Activated CD8-positive, alpha-beta memory T cell treated with anti-CD3 and anti-CD28 coated beads, Interleukin-2, amount 50 U/mL, for 24 hours (primary cell): Measurements from ENCODE around the gene STXBP2.

Experiments
- DNase-seq: peaks from one replicate; pipeline ENCODE4 v3.0.0-alpha.2; 2020; ENCODE audit errors: extremely low read depth

The STXBP2 gene

GRCh38 chr19:7679771-7680605 lies 43.1 kb downstream of the STXBP2 start:
- no peak for DNase-seq

GRCh38 chr19:7680606-7681339 lies 43.9 kb downstream of the STXBP2 start, which contains the start of gene TRAPPC5:
Gene TRAPPC5, plus strand, starts transcription at chr19:7680833. Its CDS starts 1,421 bp downstream, at chr19:7682254.
- peak; percentile 39 for DNase-seq

GRCh38 chr19:7681340-7682174 lies 44.6 kb downstream of the STXBP2 start:
- DNase-seq = peak; percentile 64

- no peak for DNase-seq
These were observed 45.4 kb downstream of the STXBP2 start for GRCh38 chr19:7682175-7682855.

GRCh38 chr19:7685546-7686445 lies 48.9 kb downstream of the STXBP2 start:
- DNase-seq = no peak

- DNase-seq = no peak
These were observed 50.3 kb downstream of the STXBP2 start for GRCh38 chr19:7687177-7687576.

- DNase-seq = no peak
These were observed 52.3 kb downstream of the STXBP2 start for GRCh38 chr19:7689165-7689564.

- no peak for DNase-seq
These were observed 53.9 kb downstream of the STXBP2 start for GRCh38 chr19:7690779-7691258.

GRCh38 chr19:7691497-7691896 lies 54.6 kb downstream of the STXBP2 start:
- DNase-seq = no peak

GRCh38 chr19:7692417-7693088 lies 55.6 kb downstream of the STXBP2 start:
- no peak for DNase-seq

- DNase-seq = no peak
These were observed 57.6 kb downstream of the STXBP2 start for GRCh38 chr19:7694499-7694898.
